GM12878 (cell line): ENCODE results near the gene MIER1. TPM values are rescaled to one million over a fixed set of nuclear protein-coding genes. Genes with fewer than 3 reads are reported as not detected.
A peak's percentile ranks its signal among the peaks of the same experiment; 100 is the strongest.

Source experiments
- CBX5 ChIP-seq: sonication (generic); IDR thresholded peaks from 2 replicates; pipeline ENCODE4 v1.6.1; 2016; ENCODE audit warnings: low read depth, moderate library complexity, mild to moderate bottlenecking, inconsistent platforms
- CHD2 ChIP-seq: IDR thresholded peaks from 2 replicates; pipeline ENCODE4 v1.6.1; 2011; ENCODE audit warnings: low read depth, low read length, improper control_type of control experiment, borderline replicate concordance
- EGR1 ChIP-seq, 2 experiments: IDR thresholded peaks; 1 replicate in 1 of 2; 2 replicates in 1 of 2; pipeline ENCODE4 v1.6.1; 2011 to 2012; ENCODE audit warnings: low read depth in 2 of 2, low read length in 2 of 2, borderline replicate concordance in 1 of 2, mild to moderate bottlenecking in 1 of 2, moderate library complexity in 1 of 2
- ESRRA ChIP-seq: IDR thresholded peaks from 2 replicates; pipeline ENCODE4 v1.6.1; 2012; ENCODE audit warnings: mild to moderate bottlenecking, low read length, improper control_type of control experiment
- EZH2 ChIP-seq: IDR thresholded peaks from 2 replicates; pipeline ENCODE4 v1.6.1; 2012; ENCODE audit warnings: low read depth, mild to moderate bottlenecking, control low read depth, inconsistent platforms, low read length, borderline replicate concordance; ENCODE audit not compliant: control insufficient read depth
- HCFC1 ChIP-seq: fragments of 150-350 bp; IDR thresholded peaks from 2 replicates; pipeline ENCODE4 v1.6.1; 2014; ENCODE audit warnings: low read length
- JUNB ChIP-seq: IDR thresholded peaks from 2 replicates; pipeline ENCODE4 v1.6.1; 2016; ENCODE audit warnings: antibody characterized with exemption, mild to moderate bottlenecking
- MEF2A ChIP-seq: IDR thresholded peaks from 2 replicates; pipeline ENCODE4 v1.6.1; 2011; ENCODE audit warnings: low read depth, mild to moderate bottlenecking, low read length, moderate library complexity; ENCODE audit not compliant: insufficient read depth
- MTA2 ChIP-seq: fragments of 450-650 bp; IDR thresholded peaks from 2 replicates; pipeline ENCODE4 v1.6.1; 2016; ENCODE audit warnings: low read depth, mild to moderate bottlenecking, moderate library complexity
- NFXL1 ChIP-seq: fragments of 450-650 bp; IDR thresholded peaks from 2 replicates; pipeline ENCODE4 v1.6.1; 2017; ENCODE audit warnings: antibody characterized with exemption, mild to moderate bottlenecking, borderline replicate concordance
- NFYB ChIP-seq: IDR thresholded peaks from 2 replicates; pipeline ENCODE4 v1.6.1; 2011; ENCODE audit warnings: low read depth, mild to moderate bottlenecking, low read length, improper control_type of control experiment, moderate library complexity; ENCODE audit not compliant: insufficient read depth
- NRF1 ChIP-seq: conservative IDR thresholded peaks from 2 replicates; pipeline ENCODE4 v1.6.1; 2011; ENCODE audit warnings: mild to moderate bottlenecking, low read depth, low read length, improper control_type of control experiment
- PML ChIP-seq: IDR thresholded peaks from 2 replicates; pipeline ENCODE4 v1.6.1; 2012; ENCODE audit warnings: low read length, inconsistent platforms
- POLR2AphosphoS5 ChIP-seq: IDR thresholded peaks from 2 replicates; pipeline ENCODE4 v1.6.1; 2011; ENCODE audit warnings: mild to moderate bottlenecking, low read length, inconsistent platforms
- RB1 ChIP-seq: fragments of 450-650 bp; formaldehyde crosslinking; IDR thresholded peaks from 2 replicates; pipeline ENCODE4 v1.6.1; 2017; ENCODE audit warnings: mild to moderate bottlenecking, borderline replicate concordance
- SIN3A ChIP-seq: IDR thresholded peaks from 2 replicates; pipeline ENCODE4 v1.6.1; 2012; ENCODE audit warnings: low read depth, low read length, improper control_type of control experiment
- SMARCA5 ChIP-seq: fragments of 450-650 bp; IDR thresholded peaks from 2 replicates; pipeline ENCODE4 v1.6.1; 2017; ENCODE audit warnings: mild to moderate bottlenecking
- SMC3 ChIP-seq: IDR thresholded peaks from 2 replicates; pipeline ENCODE4 v1.6.1; 2011; ENCODE audit warnings: low read length, improper control_type of control experiment, borderline replicate concordance
- TCF12 ChIP-seq: IDR thresholded peaks from 2 replicates; pipeline ENCODE4 v1.6.1; 2011; ENCODE audit warnings: low read depth, mild to moderate bottlenecking, low read length
- ZNF622 ChIP-seq: fragments of 450-650 bp; IDR thresholded peaks from 2 replicates; pipeline ENCODE4 v1.6.1; 2017; ENCODE audit warnings: mild to moderate bottlenecking, inconsistent platforms
- polyA plus RNA-seq, 11 experiments: library from polyadenylated mRNA; depleted of rRNA in 4 of 11; unstranded in 6 of 11; stranded (reverse) in 5 of 11; fragments of >200 nt; fragmentation: Nextera tagmentation in 4 of 11; fragmentation: Illumina TruSeq in 1 of 11; extraction: Ambion mirVana in 4 of 11; extraction: Trizol in 1 of 11; gene quantifications; 1 replicate in 1 of 11; 2 replicates in 10 of 11; pipeline versions ENCODE4 v1.2.1 to v1.2.3, GENCODE V29; 2011 to 2016; ENCODE audit warnings: inconsistent platforms in 2 of 11, missing spikeins in 2 of 11, low read depth in 1 of 11
- total RNA-seq, 4 experiments: library from RNA; depleted of rRNA in 3 of 4; stranded (reverse); fragments of >200 nt in 3 of 4; fragmentation: Illumina TruSeq in 1 of 4; extraction: Trizol in 1 of 4; gene quantifications; 2 replicates each; pipeline versions ENCODE4 v1.2.1 to v1.2.3, GENCODE V29; 2013 to 2021
- TF ChIP-seq, protein P1 (sequence below): fragments of 150-350 bp; IDR thresholded peaks from 2 replicates; pipeline ENCODE4 v1.6.1; 2014; ENCODE audit warnings: mild to moderate bottlenecking, low read depth, low read length
- TF ChIP-seq, protein P2 (sequence below): IDR thresholded peaks from 2 replicates; pipeline ENCODE4 v1.6.1; 2012; ENCODE audit warnings: low read length, inconsistent platforms
- TF ChIP-seq, protein P3 (sequence below): IDR thresholded peaks from 2 replicates; pipeline ENCODE4 v1.6.1; 2011; ENCODE audit warnings: borderline replicate concordance, low read depth, mild to moderate bottlenecking, moderate library complexity, mixed read lengths, low read length; ENCODE audit not compliant: insufficient read depth; ENCODE audit errors: extremely low read length
- TF ChIP-seq, protein P4 (sequence below): IDR thresholded peaks from 2 replicates; pipeline ENCODE4 v1.6.1; 2012; ENCODE audit warnings: low read depth, low read length, improper control_type of control experiment
- TF ChIP-seq, protein P5 (sequence below): fragments of 450-650 bp; IDR thresholded peaks from 2 replicates; pipeline ENCODE4 v1.6.1; 2014; ENCODE audit warnings: mild to moderate bottlenecking

MIER1 gene
- total and polyA plus RNA-seq, 10 of the 15 experiments (the other 5 are each of a cell fraction or from before 2014, with no cell fraction given): 13.6 to 39.8 (median 25.7) TPM

DNA sequence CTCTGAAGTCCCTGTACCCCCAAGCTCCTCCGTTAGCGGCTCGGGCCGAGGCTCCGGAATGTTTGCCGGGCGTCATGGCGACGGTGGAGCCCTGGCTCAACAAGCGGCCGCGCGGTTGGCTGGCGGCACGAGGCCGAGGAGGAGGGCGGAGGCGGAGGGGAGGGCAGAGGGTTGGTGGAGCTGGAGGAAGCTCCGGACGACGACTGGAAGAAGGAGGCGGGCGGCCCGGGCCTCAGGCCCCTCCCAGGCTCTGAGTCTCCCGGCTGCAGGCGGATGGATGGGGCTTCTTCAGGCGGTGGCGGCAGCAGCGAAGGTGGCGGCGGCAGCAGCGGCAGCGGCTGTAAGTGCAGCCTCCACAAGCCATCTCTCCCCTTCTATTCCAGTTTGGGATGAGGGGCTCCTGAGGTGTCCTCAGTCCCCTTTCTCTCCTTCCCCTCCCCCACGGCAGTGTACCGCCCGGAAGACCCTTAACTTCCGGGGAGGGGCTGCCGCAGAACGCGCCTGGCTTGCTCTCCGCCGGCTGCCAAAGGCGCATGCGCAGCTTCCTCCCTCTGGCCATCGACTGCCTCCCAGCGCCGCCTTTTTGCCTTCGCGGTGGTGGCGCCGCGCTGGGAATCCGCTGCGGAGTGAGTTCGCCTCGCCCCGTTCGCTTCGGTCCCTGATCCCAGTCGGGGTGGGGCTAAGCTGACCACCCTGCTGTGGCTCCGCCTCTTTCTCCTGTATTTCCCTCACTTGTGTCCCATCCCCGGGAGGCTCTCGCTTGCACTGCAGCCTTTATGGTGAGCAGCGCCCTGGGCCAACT is at the start of gene MIER1, which contains the start of gene DNAI4 (continued):
- TF ChIP-seq ZNF622 (no peak), TCF12 (no peak), NRF1 (peak; percentile 66), PML (peak; percentile 94), CHD2 (peak; percentile 93), SIN3A (peak; percentile 91; the same call in 1 of the 2 replicates), SMC3 (peak; percentile 2; the same call in 1 of the 2 replicates), HCFC1 (peak; percentile 29; the same call in 1 of the 2 replicates), EZH2 (no peak), NFXL1 (no peak), JUNB (no peak), SMARCA5 (no peak), MTA2 (peak; percentile 29), MEF2A (no peak), CBX5 (peak; percentile 78; the same call in 1 of the 2 replicates), RB1 (no peak), NFYB (peak; percentile 83; the same call in 1 of the 2 replicates), POLR2AphosphoS5 (peak; percentile 84), EGR1 (IDR thresholded peaks at IDR 0.05; ENCODE audit: borderline replicate concordance in 1 of 2, low read depth in 2 of 2, low read length in 2 of 2) (peak in 1 of 2 experiments; percentile 71; a peak in 2 of 3 replicates), ESRRA (0 out of 2 replicates have a peak, but pooled peaks have one; percentile 13)
- TF ChIP-seq, protein P1, sequence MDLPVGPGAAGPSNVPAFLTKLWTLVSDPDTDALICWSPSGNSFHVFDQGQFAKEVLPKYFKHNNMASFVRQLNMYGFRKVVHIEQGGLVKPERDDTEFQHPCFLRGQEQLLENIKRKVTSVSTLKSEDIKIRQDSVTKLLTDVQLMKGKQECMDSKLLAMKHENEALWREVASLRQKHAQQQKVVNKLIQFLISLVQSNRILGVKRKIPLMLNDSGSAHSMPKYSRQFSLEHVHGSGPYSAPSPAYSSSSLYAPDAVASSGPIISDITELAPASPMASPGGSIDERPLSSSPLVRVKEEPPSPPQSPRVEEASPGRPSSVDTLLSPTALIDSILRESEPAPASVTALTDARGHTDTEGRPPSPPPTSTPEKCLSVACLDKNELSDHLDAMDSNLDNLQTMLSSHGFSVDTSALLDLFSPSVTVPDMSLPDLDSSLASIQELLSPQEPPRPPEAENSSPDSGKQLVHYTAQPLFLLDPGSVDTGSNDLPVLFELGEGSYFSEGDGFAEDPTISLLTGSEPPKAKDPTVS: no peak
- TF ChIP-seq, protein P2, sequence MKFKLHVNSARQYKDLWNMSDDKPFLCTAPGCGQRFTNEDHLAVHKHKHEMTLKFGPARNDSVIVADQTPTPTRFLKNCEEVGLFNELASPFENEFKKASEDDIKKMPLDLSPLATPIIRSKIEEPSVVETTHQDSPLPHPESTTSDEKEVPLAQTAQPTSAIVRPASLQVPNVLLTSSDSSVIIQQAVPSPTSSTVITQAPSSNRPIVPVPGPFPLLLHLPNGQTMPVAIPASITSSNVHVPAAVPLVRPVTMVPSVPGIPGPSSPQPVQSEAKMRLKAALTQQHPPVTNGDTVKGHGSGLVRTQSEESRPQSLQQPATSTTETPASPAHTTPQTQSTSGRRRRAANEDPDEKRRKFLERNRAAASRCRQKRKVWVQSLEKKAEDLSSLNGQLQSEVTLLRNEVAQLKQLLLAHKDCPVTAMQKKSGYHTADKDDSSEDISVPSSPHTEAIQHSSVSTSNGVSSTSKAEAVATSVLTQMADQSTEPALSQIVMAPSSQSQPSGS: no peak
- TF ChIP-seq, protein P3, sequence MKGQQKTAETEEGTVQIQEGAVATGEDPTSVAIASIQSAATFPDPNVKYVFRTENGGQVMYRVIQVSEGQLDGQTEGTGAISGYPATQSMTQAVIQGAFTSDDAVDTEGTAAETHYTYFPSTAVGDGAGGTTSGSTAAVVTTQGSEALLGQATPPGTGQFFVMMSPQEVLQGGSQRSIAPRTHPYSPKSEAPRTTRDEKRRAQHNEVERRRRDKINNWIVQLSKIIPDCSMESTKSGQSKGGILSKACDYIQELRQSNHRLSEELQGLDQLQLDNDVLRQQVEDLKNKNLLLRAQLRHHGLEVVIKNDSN: no peak
- TF ChIP-seq, protein P4, sequence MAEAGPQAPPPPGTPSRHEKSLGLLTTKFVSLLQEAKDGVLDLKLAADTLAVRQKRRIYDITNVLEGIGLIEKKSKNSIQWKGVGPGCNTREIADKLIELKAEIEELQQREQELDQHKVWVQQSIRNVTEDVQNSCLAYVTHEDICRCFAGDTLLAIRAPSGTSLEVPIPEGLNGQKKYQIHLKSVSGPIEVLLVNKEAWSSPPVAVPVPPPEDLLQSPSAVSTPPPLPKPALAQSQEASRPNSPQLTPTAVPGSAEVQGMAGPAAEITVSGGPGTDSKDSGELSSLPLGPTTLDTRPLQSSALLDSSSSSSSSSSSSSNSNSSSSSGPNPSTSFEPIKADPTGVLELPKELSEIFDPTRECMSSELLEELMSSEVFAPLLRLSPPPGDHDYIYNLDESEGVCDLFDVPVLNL: no peak
- TF ChIP-seq, protein P5, sequence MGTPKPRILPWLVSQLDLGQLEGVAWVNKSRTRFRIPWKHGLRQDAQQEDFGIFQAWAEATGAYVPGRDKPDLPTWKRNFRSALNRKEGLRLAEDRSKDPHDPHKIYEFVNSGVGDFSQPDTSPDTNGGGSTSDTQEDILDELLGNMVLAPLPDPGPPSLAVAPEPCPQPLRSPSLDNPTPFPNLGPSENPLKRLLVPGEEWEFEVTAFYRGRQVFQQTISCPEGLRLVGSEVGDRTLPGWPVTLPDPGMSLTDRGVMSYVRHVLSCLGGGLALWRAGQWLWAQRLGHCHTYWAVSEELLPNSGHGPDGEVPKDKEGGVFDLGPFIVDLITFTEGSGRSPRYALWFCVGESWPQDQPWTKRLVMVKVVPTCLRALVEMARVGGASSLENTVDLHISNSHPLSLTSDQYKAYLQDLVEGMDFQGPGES: no peak
